ENCODE results near the gene SRD5A1.
A peak's percentile ranks its signal among the peaks of the same experiment; 100 is the strongest.

Gene SRD5A1

GRCh38 chr5:6611334-6612256 lies 21.6 kb upstream of the SRD5A1 start:
- no peak for TF ChIP-seq CTCF (conservative IDR thresholded peaks at IDR 0.05; ENCODE audit: control insufficient read depth, insufficient read depth, low read depth, low read length)
- DNase-seq (ENCODE audit: low read depth), result no peak
- H3K4me3 ChIP-seq (ENCODE audit: control insufficient read depth, low read depth, low read length), result no peak overlapping the region

DNA sequence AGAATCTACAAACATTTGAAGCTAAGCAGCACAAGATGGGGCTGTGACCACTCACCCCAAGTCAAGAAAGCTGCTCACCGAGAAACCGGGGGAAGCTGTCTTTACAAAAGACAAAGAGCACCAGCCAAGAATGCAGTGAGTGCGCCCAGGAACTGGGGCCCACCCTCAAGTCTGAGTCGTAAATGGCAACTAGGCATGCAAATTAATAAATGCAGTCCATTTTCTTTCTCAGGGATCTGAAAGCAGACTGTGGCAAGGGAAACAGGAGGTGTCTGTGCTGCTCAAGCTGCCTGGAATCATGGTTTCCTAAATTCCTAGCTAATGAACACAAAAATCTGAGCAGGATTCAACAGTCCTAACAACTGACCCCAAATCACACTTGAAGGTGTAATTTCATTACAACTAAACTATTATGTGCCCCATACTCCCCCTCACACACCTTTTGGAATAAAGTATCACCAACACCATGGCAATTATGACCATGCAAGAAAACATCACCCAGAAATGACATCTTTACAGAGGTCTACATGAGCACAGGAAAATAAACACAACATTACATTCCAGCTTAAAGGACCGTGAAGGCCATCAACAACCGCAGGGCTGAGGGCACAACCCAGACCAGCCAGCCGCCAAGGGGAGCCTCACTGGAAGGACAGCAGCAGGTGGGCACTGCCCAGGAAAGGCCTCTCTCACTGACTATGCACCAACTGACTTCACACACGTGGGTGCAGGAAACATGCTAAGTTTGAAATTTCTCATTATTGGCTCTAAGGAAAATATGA lies 18.0 kb upstream of the SRD5A1 start:
- H3K4me3 ChIP-seq (ENCODE audit: control insufficient read depth, low read depth, low read length), result no peak overlapping the region
- DNase-seq (ENCODE audit: low read depth), result no peak
- no peak for TF ChIP-seq CTCF (conservative IDR thresholded peaks at IDR 0.05; ENCODE audit: control insufficient read depth, insufficient read depth, low read depth, low read length)

GRCh38 chr5:6616632-6617031 lies 16.6 kb upstream of the SRD5A1 start:
- TF ChIP-seq CTCF (conservative IDR thresholded peaks at IDR 0.05; ENCODE audit: control insufficient read depth, insufficient read depth, low read depth, low read length), result no peak
- DNase-seq (ENCODE audit: low read depth), result no peak
- H3K4me3 ChIP-seq (ENCODE audit: control insufficient read depth, low read depth, low read length), result no peak overlapping the region

- DNase-seq (ENCODE audit: low read depth), result no peak
- no peak overlapping the region for H3K4me3 ChIP-seq (ENCODE audit: control insufficient read depth, low read depth, low read length)
- no peak for TF ChIP-seq CTCF (conservative IDR thresholded peaks at IDR 0.05; ENCODE audit: control insufficient read depth, insufficient read depth, low read depth, low read length)
Measured at GRCh38 chr5:6623228-6623627, 10.0 kb upstream of the SRD5A1 start.

GRCh38 chr5:6623941-6624340 lies 9.3 kb upstream of the SRD5A1 start:
- no peak overlapping the region for H3K4me3 ChIP-seq (ENCODE audit: control insufficient read depth, low read depth, low read length)
- no peak for TF ChIP-seq CTCF (conservative IDR thresholded peaks at IDR 0.05; ENCODE audit: control insufficient read depth, insufficient read depth, low read depth, low read length)
- no peak for DNase-seq (ENCODE audit: low read depth)

GRCh38 chr5:6626508-6626907 lies 6.7 kb upstream of the SRD5A1 start:
- DNase-seq (ENCODE audit: low read depth), result peak; percentile 21
- H3K4me3 ChIP-seq (ENCODE audit: control insufficient read depth, low read depth, low read length), result no peak overlapping the region
- TF ChIP-seq CTCF (conservative IDR thresholded peaks at IDR 0.05; ENCODE audit: control insufficient read depth, insufficient read depth, low read depth, low read length), result no peak

All from fibroblast of mammary gland (primary cell).